Stimulated activated CD4-positive, alpha-beta T cell treated with anti-CD3 and anti-CD28 coated beads, Interleukin-12 subunit alpha, Interleukin-12 subunit beta, amount 100 ng/mL, for 48 hours (primary cell): Measurements from ENCODE around the gene MACROD2.

Experiments used
- DNase-seq, 3 donors: peaks; one replicate each; pipeline ENCODE4 v3.0.0-alpha.2; 2020; ENCODE audit warnings: low read depth in 2 of 3, low spot score in 1 of 3

MACROD2 gene

GRCh38 chr20:14790771-14791620, 795.7 kb downstream of the MACROD2 start:
- no peak for DNase-seq

- DNase-seq: no peak
Observed at GRCh38 chr20:14792915-14793314, 797.6 kb downstream of the MACROD2 start.

GRCh38 chr20:14799545-14800216, 804.4 kb downstream of the MACROD2 start:
- no peak for DNase-seq

GRCh38 chr20:14800707-14801425, 805.5 kb downstream of the MACROD2 start:
- no peak for DNase-seq

GRCh38 chr20:14801591-14802325, 806.4 kb downstream of the MACROD2 start:
- DNase-seq: no peak

GRCh38 chr20:14807224-14807623, 811.9 kb downstream of the MACROD2 start:
- no peak for DNase-seq

- DNase-seq: no peak
Observed at GRCh38 chr20:14815340-14815739, 820.0 kb downstream of the MACROD2 start.

GRCh38 chr20:14816471-14816870, 821.2 kb downstream of the MACROD2 start:
- no peak for DNase-seq

- no peak for DNase-seq
Observed at GRCh38 chr20:14817101-14817500, 821.8 kb downstream of the MACROD2 start.

- no peak for DNase-seq
Observed at GRCh38 chr20:14820771-14821170, 825.5 kb downstream of the MACROD2 start.

GRCh38 chr20:14821251-14821650, 825.9 kb downstream of the MACROD2 start:
- no peak for DNase-seq

GRCh38 chr20:14824996-14825395, 829.7 kb downstream of the MACROD2 start:
- DNase-seq: no peak

GRCh38 chr20:14826543-14827313, 831.4 kb downstream of the MACROD2 start:
- DNase-seq: no peak

- DNase-seq: no peak
Observed at GRCh38 chr20:14828459-14828858, 833.1 kb downstream of the MACROD2 start.

- no peak for DNase-seq
Observed at GRCh38 chr20:14829906-14830305, 834.6 kb downstream of the MACROD2 start.

GRCh38 chr20:14830466-14830865, 835.1 kb downstream of the MACROD2 start:
- DNase-seq: no peak

- no peak for DNase-seq
Observed at GRCh38 chr20:14830899-14831298, 835.6 kb downstream of the MACROD2 start.

GRCh38 chr20:14832630-14833029, 837.3 kb downstream of the MACROD2 start:
- no peak for DNase-seq

- DNase-seq: no peak
Observed at GRCh38 chr20:14838663-14839628, 843.6 kb downstream of the MACROD2 start.
